HT1080 (cell line): ENCODE measurements around the gene BMF. TPM values are rescaled to one million over a fixed set of nuclear protein-coding genes. Genes with fewer than 3 reads are reported as not detected.

Experiments
- DNase-seq: peaks from one replicate; pipeline ENCODE4 v3.0.0-alpha.2; 2015; ENCODE audit warnings: low read depth
- total RNA-seq: library from RNA; depleted of rRNA; stranded (reverse); fragments of >200 nt; shearing (Covaris generic); gene quantifications from 2 replicates; pipeline ENCODE4 v1.2.3, GENCODE V29; 2014

The BMF gene
- total RNA-seq, 1 experiment from 2014 or later: 0.66 TPM

- DNase-seq: no peak
Observed at GRCh38 chr15:40104296-40104864, 4.3 kb downstream of the BMF start.

DNA sequence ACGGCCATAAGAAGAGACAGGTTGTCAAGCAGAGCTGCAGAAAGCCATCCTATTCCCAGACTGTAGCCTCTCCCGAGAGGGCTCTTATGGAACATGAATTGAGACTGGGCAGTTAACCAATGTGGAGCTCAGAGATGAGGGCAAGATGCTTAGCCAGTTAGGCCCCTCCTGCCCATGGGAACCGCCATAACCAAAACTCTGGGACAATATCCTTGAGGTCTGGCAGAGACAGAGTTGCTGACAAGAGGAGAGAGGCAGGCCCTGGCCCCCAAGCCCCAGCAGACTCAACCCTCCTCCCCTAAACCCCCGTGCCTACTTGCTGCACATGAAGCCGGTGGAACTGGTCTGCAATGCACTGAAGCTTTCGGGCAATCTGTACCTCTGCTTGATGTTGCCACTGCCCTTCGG, 4.8 kb downstream of the BMF start:
- no peak for DNase-seq

DNA sequence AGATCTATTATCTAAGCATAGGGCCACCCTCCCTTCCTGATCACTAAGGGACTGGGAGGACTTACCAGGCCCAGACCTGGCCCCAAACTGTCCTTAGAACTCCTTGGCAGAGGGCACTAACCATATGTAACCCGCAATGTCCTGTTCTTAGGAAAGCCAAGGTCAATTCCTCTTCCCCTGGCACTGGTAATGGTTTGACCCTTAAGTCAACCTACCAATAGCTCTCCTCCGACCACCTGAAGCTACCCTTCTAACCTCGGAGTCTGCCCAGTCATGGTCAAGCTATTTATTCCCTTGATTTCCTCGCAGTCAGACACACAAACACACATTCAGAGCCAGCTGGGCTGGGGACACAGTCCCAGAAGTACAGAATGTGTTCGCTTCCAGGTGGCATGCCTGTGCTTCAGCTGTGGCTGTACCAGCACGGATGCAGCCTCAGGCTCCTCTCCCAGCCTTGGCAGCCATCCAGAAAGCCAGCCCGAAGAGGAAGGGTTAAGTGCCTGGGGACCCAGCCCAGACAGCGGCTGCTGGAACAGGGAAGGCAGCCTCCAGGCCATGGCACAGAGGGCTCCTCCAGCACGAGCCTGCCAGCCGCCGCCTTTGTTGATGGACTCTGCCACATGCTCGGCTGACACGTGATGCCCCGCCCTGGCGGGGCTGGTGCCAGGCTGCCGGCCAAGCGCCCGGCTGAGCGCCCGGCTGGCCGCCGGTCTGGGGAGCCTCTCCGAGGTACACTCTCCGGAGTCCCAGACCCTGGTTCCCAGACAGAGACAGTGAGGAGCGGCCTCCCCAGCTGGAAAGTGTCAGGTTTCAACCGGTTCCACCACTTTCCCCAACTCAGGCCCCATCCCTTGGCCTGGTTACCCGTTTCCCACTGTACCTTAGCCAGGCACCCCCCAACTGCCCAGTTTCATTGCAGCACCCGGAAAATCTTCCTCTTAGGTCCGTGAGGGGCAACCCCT, 5.5 kb downstream of the BMF start:
- DNase-seq: no peak

- no peak for DNase-seq
Observed at GRCh38 chr15:40100947-40101905, 7.5 kb downstream of the BMF start.

DNA sequence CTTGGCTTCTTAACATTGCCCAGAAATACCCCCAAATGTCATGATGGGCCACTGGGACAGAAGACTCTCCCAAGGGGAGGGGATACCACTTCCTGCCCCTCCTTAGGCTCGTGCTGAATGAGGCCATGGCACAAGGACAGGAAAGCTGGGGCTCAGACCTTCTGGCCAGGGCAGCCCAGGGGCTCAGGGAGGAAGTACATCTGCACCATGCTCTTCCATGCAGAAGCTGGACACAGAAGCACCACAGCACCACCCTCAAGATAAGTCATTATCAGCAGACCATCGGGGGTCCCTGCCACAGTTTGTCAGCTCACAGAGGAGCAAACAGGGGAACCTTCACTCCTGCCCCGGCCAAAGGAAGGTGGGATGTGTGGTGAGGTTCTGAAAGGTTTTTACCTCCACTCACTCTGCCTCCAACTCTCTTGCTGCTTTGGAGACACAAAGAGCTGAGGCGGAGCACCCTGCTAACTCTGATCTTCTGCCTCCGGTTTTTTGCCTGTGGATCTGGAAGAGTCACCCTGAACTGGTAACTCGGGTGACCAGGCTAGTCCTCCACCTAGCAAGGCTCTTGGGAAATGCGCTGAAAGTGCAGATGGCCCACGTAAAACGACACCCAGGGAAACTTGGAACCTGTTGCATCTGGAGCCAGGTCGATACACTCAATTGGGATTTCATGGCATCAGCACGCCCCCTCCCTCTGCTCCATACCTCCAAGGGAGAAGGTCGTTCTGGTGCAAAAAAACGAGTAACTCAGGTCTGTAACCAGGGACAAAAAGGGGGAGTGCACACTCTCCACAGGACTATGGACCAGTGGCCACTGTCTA, 8.3 kb downstream of the BMF start:
- no peak for DNase-seq

DNA sequence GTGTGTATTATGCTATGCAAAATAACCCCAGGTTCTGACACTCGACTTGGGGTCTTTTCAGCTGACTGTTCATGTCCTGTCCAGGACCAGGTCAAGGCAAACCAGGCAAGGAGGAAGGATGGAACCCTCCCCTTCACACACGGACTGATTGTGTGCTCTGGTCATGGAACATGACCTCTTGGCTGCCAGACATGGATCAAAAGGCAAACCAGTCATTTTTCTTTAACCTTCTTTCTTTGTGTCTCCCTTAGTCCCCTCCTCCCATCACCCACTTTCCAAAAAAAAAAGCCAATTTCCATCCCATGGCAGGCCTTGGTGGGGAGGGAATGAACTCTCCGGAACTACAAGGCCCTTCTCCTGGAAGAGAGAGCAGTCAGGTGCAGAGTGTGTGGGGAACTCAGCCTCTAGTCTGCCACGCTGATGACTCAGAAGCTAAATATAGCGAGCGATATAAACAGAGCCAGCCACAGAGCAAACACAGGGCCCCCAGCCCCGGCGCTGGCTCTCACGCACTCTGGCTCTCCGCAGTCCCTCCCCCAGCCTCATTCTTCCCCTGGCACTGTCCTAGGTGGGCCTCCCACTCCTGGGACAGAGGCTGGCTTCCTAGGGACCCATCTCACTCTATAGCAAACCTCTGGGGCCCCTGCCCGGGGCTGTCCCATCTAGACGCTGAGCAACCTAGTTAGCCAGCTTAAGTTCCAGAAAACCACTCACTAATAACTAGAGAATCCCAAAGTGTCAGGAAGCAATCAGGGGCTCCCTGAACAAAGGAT, 10.0 kb downstream of the BMF start:
- peak; percentile 95 for DNase-seq

DNA sequence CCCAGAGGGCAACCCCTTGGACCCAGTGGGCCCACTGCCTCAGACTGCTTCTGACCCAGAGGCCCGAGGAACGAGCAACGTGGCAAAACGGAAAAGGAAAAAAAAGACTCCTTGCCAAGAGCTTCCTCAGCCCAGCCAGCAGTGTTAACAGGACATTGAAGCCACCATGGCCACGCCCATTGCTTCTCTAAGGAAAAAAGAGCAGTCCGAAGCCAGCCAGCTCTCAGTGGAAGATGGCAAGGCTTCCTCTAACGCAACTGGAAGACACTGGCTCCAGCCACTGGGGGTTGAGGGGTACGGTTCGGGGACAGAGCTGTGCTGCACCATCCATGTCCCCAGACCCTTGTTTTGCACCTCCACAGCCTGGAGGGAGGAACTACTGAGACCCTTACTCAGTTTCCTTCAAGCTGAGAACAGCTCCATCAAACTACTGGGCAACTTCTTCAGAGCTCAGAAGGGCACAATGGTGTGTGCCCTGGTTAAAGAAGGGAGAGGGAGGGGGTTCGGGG, 10.7 kb downstream of the BMF start:
- no peak for DNase-seq

DNA sequence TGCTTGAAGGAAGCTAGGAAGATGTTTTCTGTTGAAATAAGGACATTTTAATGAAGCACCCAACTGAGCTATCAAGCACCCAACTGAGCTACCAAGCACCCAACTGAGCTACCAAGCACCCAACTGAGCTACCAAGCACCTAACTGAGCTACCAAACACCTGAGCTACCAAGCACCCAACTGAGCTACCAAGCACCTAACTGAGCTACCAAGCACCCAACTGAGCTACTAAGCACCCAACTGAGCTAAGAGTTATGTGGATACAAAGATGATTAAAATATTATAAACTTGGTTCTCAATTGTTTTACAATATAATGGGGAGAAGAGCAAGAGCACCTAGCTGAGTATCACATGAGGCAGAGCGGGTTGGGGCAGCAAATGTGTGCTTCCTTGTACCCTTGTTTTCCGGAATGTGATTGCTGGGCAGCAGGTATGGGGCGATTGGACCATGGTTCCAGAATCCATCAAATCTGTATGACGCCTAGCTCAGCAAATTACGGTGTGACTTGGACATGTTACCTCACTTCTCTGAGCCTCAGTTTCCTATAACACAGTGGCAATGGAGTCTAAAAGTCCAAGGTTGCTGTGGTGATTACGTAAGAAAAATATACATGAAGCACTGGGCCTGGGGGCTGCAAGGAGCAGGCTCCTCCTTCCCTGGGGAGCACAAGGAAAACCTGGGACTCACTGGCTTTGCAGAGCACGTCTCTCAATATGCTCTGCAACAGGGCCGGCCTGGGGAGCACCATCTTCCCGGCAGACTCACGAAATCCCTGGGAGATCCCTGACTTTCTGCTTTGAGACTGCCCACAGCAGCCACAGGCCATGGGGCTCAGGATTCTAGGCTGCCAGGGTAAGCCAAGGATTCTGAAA, 11.3 kb downstream of the BMF start:
- DNase-seq: no peak

- DNase-seq: no peak
Observed at GRCh38 chr15:40096094-40096891, 12.4 kb downstream of the BMF start.

DNA sequence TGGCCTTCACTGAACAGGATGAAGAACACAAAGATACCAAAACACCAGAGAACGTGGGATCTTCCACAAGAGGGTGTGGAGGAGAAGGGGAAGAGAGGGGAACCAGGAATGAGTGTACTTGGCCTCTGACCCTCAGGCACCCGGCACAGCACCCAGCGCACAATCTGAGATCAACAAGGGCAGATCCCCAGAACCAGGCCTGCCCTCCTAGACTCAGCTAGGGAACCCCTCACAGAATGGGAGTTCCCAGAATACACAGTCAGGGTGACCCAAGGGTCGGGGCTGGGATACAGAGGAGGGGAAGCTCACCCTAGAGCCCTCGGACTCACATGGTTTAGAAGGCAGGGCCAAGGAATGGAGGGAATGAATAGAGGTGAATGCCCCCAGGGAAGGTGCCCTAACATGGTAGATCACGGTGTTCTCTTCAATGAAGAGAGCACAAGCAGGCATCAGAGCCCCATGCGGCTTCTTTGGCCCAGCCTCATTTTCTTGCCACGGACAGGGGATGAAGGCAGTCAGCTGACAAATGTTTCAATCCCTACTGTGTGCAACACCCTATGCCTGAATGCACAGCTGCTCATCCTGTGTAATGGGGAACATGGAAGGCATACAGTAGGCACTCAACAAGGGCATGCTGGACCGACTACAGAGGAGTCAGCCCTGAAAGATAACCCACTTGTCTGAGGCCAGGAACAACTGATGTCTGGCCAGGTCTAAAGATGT, 13.1 kb downstream of the BMF start:
- DNase-seq: no peak

GRCh38 chr15:40094156-40094555, 14.5 kb downstream of the BMF start:
- DNase-seq: no peak

- DNase-seq: no peak
Observed at GRCh38 chr15:40092979-40093869, 15.5 kb downstream of the BMF start.

DNA sequence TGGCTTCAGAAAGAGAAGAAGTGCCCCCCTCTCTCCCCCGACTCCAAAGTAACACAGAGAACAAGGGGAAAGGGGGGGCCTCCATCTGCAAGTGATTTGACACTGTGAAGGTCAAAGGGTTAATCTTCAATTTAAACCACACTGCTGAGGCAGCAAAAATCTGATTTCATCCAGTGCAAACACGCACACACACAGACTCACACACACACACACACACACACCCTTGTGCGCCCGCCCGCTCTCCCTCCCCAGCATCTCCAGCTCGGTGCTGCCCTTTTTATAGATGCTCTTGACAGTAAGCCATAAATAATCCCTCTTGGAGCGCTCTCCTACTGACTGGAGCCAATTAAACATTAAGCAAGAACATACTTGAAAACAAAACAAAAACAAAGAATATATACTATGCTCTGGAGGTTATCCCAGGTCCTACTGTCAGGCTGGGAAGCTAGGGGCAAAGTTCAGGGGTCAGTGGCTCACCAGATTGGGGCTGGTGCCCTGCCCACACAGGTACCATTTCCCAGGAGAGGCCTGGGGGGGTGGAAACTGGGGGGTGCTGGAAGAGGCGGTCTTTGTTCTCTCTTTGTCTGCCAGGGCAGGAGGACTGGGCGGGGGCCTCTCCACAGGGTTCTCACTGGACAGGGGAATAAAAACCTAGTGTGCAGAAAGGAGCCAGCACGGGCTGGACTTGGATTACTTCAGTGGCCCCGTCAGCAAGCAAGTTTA, 16.3 kb downstream of the BMF start:
- DNase-seq: no peak

DNA sequence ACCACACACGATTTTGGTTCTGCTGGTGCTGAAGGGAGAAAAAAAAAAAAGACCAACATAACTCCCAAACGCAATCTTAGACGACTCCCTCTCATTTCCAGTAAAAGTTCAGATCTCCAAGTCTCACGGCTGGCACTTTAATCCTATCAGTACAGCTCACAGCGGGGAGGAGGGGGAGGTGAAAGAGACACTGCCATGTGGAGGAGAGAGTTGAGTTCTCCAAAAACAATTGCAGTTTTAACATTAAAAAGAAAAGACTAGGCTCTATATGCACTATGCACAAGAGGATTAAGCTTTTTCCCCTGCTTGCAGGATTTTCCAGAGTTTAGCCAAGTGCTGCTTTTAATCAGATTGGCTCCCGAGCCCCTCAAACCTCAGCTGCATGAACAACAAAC, 16.8 kb downstream of the BMF start:
- no peak for DNase-seq

- no peak for DNase-seq
Observed at GRCh38 chr15:40090774-40091455, 17.8 kb downstream of the BMF start.
